ENCODE results near the gene TMEM114. TPM values are rescaled to one million over a fixed set of nuclear protein-coding genes. Genes with fewer than 3 reads are reported as not detected.

Gene TMEM114
- total RNA-seq, 1 experiment from 2014 or later = not detected

DNA sequence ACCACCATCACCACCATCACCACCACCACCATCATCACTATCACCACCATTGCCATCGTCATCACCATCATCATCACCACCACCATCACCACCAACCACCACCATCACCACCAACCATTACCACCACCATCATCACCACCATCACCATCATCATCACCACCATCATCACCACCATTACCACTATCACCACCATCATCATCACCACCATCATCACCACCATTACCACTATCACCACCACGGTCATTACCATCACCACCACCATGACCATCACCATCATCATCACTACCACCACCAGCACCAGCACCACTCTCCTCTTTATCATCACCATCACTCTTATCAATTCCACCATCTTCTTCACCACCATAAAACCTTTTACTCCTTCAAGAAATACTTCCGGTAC is 1.1 kb upstream of the TMEM114 start:
- no peak overlapping the region for H3K4me2 ChIP-seq (ENCODE audit: low read length)
- CTCF ChIA-PET = no interaction called here
- POLR2A ChIA-PET = no interaction called here

More for the DNA sequence above, 1.1 kb upstream of the TMEM114 start:
- H3K9me3 ChIP-seq (ENCODE audit: control insufficient read depth in 1 of 2, insufficient read depth in 1 of 2, low read depth in 1 of 2, low read length in 2 of 2) = no peaks in the 10 kb centered on the region
- no peaks in the 10 kb centered on the region for H4K20me1 ChIP-seq (ENCODE audit: insufficient read depth)
- H3K27me3 ChIP-seq (ENCODE audit: insufficient read depth, low read length) = peaks cover 5% of the 10 kb centered on the region; the same call in 1 of the 2 replicates
- no peaks in the 10 kb centered on the region for H3K36me3 ChIP-seq (ENCODE audit: control insufficient read depth in 1 of 2, insufficient read depth in 2 of 2, low read length in 2 of 2)
- no TSS peak for BruUV-seq (replicated peaks)
- no peak overlapping the region for H3K4me3 ChIP-seq (replicated peaks in 1 of 2; ENCODE audit: low read depth in 1 of 2, low read length in 2 of 2)
- H3K79me2 ChIP-seq (ENCODE audit: insufficient read depth, low read length) = no peaks in the 10 kb centered on the region
- no peak for ATAC-seq
- H3K27ac ChIP-seq (ENCODE audit: low read depth, low read length) = no peak overlapping the region
- no peak for DNase-seq (ENCODE audit: low read depth, low spot score)
- H3K9me2 ChIP-seq (ENCODE audit: insufficient read depth) = no peaks in the 10 kb centered on the region
- H3K9ac ChIP-seq (ENCODE audit: low read length) = no peak overlapping the region
- H2AFZ ChIP-seq (ENCODE audit: low read depth, low read length, poor library complexity, severe bottlenecking) = no peak overlapping the region
- RAD21 ChIA-PET (ENCODE audit: low non-redundant PET in 1 of 2, low total read pairs in 2 of 2, uncharacterized antibody in 2 of 2, unreplicated experiment in 2 of 2) = no interaction called here
- H3K4me1 ChIP-seq (ENCODE audit: control insufficient read depth in 1 of 2, insufficient read depth in 2 of 2, low read length in 2 of 2) = no peaks in the 10 kb centered on the region
- TF ChIP-seq TCF7L2 (IDR thresholded peaks at IDR 0.05; ENCODE audit: borderline replicate concordance, extremely low read depth, insufficient read depth, insufficient read length) (no peak), POLR2A (IDR thresholded peaks at IDR 0.05; ENCODE audit: borderline replicate concordance, extremely low read depth, insufficient read depth, insufficient read length) (no peak), EGR1 (IDR thresholded peaks at IDR 0.05; ENCODE audit: low read depth) (no peak), SP1 (IDR thresholded peaks at IDR 0.05; ENCODE audit: low read depth) (no peak), EZH2phosphoT487 (IDR thresholded peaks at IDR 0.05; ENCODE audit: borderline replicate concordance) (no peak), POLR2AphosphoS5 (IDR thresholded peaks at IDR 0.05; ENCODE audit: low read depth, low read length) (no peak), SIN3A (IDR thresholded peaks at IDR 0.05; ENCODE audit: low read depth) (no peak), RAD21 (IDR thresholded peaks at IDR 0.05; ENCODE audit: low read depth) (no peak), ZFX (IDR thresholded peaks at IDR 0.05) (no peak), YY1 (IDR thresholded peaks at IDR 0.05; ENCODE audit: extremely low read depth, insufficient replicate concordance, low read depth, low read length) (no peak), JUND (IDR thresholded peaks at IDR 0.05) (no peak)
- TF ChIP-seq, protein P1, sequence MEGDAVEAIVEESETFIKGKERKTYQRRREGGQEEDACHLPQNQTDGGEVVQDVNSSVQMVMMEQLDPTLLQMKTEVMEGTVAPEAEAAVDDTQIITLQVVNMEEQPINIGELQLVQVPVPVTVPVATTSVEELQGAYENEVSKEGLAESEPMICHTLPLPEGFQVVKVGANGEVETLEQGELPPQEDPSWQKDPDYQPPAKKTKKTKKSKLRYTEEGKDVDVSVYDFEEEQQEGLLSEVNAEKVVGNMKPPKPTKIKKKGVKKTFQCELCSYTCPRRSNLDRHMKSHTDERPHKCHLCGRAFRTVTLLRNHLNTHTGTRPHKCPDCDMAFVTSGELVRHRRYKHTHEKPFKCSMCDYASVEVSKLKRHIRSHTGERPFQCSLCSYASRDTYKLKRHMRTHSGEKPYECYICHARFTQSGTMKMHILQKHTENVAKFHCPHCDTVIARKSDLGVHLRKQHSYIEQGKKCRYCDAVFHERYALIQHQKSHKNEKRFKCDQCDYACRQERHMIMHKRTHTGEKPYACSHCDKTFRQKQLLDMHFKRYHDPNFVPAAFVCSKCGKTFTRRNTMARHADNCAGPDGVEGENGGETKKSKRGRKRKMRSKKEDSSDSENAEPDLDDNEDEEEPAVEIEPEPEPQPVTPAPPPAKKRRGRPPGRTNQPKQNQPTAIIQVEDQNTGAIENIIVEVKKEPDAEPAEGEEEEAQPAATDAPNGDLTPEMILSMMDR (IDR thresholded peaks at IDR 0.05 in 2 of 3, conservative IDR thresholded peaks at IDR 0.05 in 1 of 3; ENCODE audit: borderline replicate concordance in 1 of 3, insufficient read depth in 1 of 3, low read depth in 2 of 3, low read length in 2 of 3) = no peak
- TF ChIP-seq, protein P2, sequence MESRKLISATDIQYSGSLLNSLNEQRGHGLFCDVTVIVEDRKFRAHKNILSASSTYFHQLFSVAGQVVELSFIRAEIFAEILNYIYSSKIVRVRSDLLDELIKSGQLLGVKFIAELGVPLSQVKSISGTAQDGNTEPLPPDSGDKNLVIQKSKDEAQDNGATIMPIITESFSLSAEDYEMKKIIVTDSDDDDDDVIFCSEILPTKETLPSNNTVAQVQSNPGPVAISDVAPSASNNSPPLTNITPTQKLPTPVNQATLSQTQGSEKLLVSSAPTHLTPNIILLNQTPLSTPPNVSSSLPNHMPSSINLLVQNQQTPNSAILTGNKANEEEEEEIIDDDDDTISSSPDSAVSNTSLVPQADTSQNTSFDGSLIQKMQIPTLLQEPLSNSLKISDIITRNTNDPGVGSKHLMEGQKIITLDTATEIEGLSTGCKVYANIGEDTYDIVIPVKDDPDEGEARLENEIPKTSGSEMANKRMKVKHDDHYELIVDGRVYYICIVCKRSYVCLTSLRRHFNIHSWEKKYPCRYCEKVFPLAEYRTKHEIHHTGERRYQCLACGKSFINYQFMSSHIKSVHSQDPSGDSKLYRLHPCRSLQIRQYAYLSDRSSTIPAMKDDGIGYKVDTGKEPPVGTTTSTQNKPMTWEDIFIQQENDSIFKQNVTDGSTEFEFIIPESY (IDR thresholded peaks at IDR 0.05; ENCODE audit: extremely low read depth, insufficient replicate concordance, low read length) = no peak
- intact Hi-C loops (cut with micrococcal nuclease) = no loop called here

Data from HCT116 (cell line).